Fibroblast of peridontal ligament (primary cell): ENCODE data around the gene PIP5K1B.

Experiments
- DNase-seq: peaks from one replicate; pipeline ENCODE4 v3.0.0-alpha.2; 2010; ENCODE audit errors: extremely low read depth

Gene PIP5K1B

GRCh38 chr9:68852941-68853340 is 147.9 kb downstream of the PIP5K1B start:
- no peak for DNase-seq

DNA sequence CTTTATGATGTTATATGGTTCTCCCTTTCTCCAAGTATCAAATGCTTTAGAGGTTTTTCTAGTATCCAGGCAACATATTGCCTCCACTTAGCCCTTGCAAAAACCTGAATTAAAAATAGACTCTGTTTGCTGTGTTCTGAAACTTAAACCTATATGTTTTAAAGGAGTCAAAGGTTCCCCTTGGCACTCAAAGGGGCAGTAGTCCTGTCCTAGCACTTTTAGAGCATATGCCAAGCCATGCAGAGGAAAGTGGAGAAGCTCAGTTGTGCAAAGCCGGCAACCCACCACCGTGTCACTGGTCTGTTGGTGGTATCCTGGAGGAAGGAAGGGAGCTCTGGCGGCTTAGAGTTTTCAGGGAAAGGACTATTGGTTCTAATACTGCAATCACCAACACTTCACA is 154.3 kb downstream of the PIP5K1B start:
- DNase-seq: no peak

DNA sequence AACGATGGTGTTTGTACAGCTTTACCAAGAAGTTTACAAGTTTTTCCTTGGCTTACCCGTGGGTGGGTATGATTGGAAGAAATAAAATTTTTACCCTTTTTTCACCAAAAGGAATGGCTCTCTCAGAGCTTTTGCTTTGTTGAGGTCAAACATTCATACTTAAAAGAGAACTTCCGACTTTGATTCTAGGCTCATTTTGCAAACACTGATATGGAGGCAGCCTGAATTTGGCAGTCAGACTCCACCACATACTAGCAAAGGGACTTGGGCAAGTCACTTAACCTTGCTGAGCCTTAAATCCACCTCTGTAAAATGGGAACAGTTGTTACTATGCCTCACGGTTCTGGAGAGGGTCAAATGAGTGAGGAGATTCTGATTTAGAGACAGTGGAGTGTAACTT is 155.4 kb downstream of the PIP5K1B start:
- DNase-seq: no peak

- no peak for DNase-seq
Observed at GRCh38 chr9:68861436-68861835, 156.4 kb downstream of the PIP5K1B start.

DNA sequence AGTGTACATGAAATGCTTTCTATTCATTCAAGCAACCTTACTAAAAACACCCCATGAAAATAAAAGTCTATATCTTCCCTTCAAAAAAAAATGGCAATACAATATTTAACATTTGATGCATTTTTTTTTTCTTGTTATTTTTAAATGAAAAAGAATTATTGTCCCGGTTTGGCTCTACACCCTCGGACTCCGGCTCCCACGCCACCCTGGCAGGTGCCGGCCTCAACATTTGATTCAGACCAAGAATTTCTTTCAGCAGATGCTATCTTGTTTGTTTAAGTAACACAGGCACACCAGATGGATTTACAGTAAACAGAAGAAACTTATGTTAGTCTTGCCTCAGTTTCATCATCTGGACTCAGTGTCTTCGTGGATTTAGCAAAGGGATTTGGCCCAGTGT is 162.0 kb downstream of the PIP5K1B start:
- DNase-seq: no peak

- no peak for DNase-seq
Observed at GRCh38 chr9:68869022-68869421, 164.0 kb downstream of the PIP5K1B start.

GRCh38 chr9:68870086-68870485 is 165.0 kb downstream of the PIP5K1B start:
- no peak for DNase-seq

- no peak for DNase-seq
Observed at GRCh38 chr9:68871236-68871635, 166.2 kb downstream of the PIP5K1B start.

DNA sequence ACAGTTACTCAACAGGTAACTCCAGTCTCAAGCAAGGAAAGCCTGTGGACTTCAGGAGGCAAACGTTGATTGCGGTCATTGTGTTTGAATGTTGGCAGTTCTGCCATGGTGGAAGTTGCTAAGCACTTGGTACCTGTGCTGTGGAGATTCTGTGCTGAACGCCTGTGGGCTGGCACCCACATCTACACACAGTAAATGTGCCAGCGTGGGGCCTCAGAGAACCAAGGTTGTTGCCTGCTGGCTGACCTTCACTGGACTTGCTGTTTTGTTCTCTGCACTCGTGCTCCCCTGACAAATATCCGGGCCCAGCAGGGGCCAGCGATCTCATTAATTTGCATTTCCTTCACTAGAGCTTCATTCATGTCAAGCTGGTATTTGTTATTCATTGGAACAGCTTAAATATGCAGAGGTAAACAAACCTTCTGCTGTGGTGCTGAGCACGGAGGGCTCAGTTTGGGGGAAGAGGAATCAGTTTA is 167.0 kb downstream of the PIP5K1B start:
- no peak for DNase-seq

- DNase-seq: no peak
Observed at GRCh38 chr9:68873179-68873578, 168.1 kb downstream of the PIP5K1B start.

- no peak for DNase-seq
Observed at GRCh38 chr9:68876273-68876672, 171.2 kb downstream of the PIP5K1B start.

DNA sequence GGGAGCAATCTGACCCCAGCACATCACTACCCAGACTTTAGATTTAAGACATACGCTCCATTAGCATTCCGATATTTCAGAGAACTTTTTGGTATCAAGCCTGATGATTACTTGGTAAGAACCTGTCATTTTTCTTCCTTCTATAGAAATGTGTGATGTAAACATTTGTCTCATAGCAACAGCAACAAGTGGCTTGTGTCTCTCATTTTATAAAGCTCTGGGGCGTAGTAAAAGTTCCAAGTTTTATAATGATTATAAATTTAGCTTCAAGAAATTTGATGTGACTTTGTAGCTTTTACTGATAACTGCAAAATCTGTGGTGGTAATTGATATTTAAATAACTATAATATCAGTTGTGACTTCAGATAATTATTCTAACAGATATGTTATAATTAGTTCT is 171.6 kb downstream of the PIP5K1B start:
- no peak for DNase-seq

DNA sequence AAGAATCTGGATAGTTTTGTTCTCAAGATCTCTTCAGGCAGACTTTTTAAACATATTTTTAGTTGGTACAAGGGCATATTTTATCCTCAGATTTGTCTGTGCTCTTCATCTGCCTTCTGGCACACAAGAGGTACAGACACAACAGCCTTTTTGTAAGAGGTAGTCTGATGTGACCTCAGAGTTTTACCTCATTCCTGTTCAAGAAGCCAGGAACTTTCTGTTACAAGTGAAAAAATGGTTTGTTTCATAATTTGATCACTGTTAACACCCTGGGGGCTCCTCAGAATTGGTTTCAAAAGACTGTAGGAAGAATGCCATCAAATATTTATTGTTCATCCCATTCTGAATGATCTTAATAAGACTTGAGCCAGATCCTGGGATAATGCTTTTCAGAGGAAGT is 172.2 kb downstream of the PIP5K1B start:
- DNase-seq: no peak

GRCh38 chr9:68878450-68878849 is 173.4 kb downstream of the PIP5K1B start:
- DNase-seq: no peak

GRCh38 chr9:68883224-68883623 is 178.2 kb downstream of the PIP5K1B start:
- DNase-seq: no peak

- no peak for DNase-seq
Observed at GRCh38 chr9:68887232-68887631, 182.2 kb downstream of the PIP5K1B start.

DNA sequence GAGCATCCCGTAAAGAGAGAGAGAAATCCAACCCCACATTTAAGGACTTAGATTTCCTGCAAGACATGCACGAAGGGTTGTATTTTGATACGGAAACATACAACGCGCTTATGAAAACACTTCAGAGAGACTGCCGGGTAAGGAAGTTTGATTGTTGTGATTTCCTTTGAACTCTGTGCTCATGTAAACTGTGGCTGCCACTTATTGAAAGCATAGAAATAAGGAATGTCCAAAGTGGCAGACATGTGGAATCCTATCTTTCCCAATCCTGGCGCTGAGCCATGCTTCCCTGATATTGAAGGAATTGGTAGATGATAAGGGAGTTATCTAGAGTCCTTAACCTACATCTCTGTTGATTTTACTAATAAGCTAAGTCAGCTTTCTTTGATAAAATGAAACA is 189.5 kb downstream of the PIP5K1B start:
- no peak for DNase-seq

GRCh38 chr9:68895741-68896478 is 190.9 kb downstream of the PIP5K1B start:
- peak; percentile 18 for DNase-seq

DNA sequence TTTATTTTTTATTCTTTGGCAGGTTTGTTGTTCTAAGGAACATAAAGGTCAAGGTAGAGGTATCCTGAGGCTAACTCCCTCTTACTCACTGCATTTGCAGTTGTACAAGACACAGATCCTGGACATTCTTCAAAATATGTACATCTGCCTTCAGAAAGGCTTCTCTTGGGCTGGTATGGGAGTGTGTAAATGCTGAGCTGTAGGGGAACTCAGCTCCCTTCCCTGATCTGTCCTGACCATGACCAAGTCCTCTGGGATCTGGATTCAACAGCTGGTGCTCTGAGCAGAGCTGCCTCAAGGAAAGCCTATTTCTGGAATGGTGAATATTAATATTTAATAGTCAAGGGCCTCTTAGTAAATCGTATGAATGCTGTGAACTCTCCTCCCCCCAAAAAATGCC is 191.4 kb downstream of the PIP5K1B start:
- DNase-seq: no peak

- DNase-seq: no peak
Observed at GRCh38 chr9:68897577-68898145, 192.6 kb downstream of the PIP5K1B start.

DNA sequence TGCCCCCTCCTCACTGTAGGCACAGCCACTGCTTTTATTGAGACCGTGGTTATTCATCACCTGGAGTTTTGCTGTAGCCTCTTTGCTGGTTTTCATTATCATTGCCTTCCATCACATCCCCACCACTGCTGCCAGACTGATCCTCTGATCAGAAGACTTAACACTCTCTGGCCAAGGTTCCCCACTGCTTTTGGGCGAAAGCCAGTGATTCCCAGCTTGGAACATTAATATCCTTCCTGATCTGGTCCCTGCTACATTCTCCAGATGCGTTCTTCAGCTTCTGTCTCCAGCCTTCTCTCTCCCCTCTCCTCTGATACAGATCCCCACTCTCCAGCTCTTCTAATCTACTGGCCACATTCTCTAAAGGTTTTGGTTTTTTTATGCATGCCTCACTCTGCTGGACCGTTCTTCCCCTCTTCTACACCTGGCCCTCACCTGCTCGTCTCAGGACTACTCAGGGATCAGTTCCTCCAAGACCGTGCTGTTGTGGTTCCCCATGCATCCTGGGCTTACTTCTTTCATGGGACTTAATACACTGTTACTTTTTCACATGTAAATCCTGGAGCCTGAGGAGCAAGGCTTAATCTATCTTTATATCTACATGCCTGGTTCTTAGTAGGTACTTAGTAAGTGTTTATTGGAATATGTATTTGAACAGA is 193.9 kb downstream of the PIP5K1B start:
- no peak for DNase-seq

- peak; percentile 25 for DNase-seq
Observed at GRCh38 chr9:68904454-68904853, 199.4 kb downstream of the PIP5K1B start.

GRCh38 chr9:68905129-68905528 is 200.1 kb downstream of the PIP5K1B start:
- DNase-seq: no peak
